HTERT RPE-1 (cell line): ENCODE results near the gene BACH2.

Experiments
- in situ Hi-C: fragments of 300-500 bp; cut with MboI; formaldehyde crosslinking; loops from 4 replicates; pipeline ENCODE4 v1.14.3; 2020; ENCODE audit warnings: low sequenced_read_pairs

BACH2 gene

GRCh38 chr6:90105506-90106170 is 191.0 kb downstream of the BACH2 start:
- in situ Hi-C loops, result no loop called here

- in situ Hi-C loops, result no loop called here
These were observed 193.4 kb downstream of the BACH2 start for GRCh38 chr6:90103056-90103800.

GRCh38 chr6:90101403-90101802 is 195.2 kb downstream of the BACH2 start:
- in situ Hi-C loops, result no loop called here

- in situ Hi-C loops, result no loop called here
These were observed 196.5 kb downstream of the BACH2 start for GRCh38 chr6:90100059-90100665.

- in situ Hi-C loops, result no loop called here
These were observed 198.0 kb downstream of the BACH2 start for GRCh38 chr6:90098627-90099026.

- in situ Hi-C loops, result no loop called here
These were observed 198.6 kb downstream of the BACH2 start for GRCh38 chr6:90098001-90098531.

GRCh38 chr6:90097356-90097755 is 199.3 kb downstream of the BACH2 start:
- in situ Hi-C loops, result no loop called here

- in situ Hi-C loops, result no loop called here
These were observed 199.8 kb downstream of the BACH2 start for GRCh38 chr6:90096818-90097217.

- in situ Hi-C loops, result no loop called here
These were observed 200.9 kb downstream of the BACH2 start for GRCh38 chr6:90095788-90096187.

GRCh38 chr6:90095145-90095544 is 201.5 kb downstream of the BACH2 start:
- in situ Hi-C loops, result no loop called here

- in situ Hi-C loops, result no loop called here
These were observed 203.0 kb downstream of the BACH2 start for GRCh38 chr6:90093558-90094073.

GRCh38 chr6:90090866-90091265 is 205.8 kb downstream of the BACH2 start:
- in situ Hi-C loops, result no loop called here

- in situ Hi-C loops, result no loop called here
These were observed 208.6 kb downstream of the BACH2 start for GRCh38 chr6:90088009-90088408.

GRCh38 chr6:90087106-90087833 is 209.4 kb downstream of the BACH2 start:
- in situ Hi-C loops, result no loop called here

- in situ Hi-C loops, result no loop called here
These were observed 210.1 kb downstream of the BACH2 start for GRCh38 chr6:90086517-90086916.

- in situ Hi-C loops, result no loop called here
These were observed 212.8 kb downstream of the BACH2 start for GRCh38 chr6:90083891-90084290.

GRCh38 chr6:90082847-90083246 is 213.8 kb downstream of the BACH2 start:
- in situ Hi-C loops, result no loop called here

GRCh38 chr6:90080876-90081481 is 215.7 kb downstream of the BACH2 start:
- in situ Hi-C loops, result no loop called here

- in situ Hi-C loops, result no loop called here
These were observed 216.8 kb downstream of the BACH2 start for GRCh38 chr6:90079560-90080490.
